Choroid plexus epithelial cell (primary cell): Measurements from ENCODE around the gene AP4S1.
"Not testable (repeated sequence)": the region's sequence is repeated elsewhere in the genome, so short reads cannot be mapped to it uniquely, and the experiment has no call there.

Source experiments
- DNase-seq: peaks from one replicate; pipeline ENCODE4 v3.0.0-alpha.2; 2010; ENCODE audit warnings: low read depth
- H3K4me3 ChIP-seq: 2 replicates; pipeline ENCODE4 v1.5.1; 2011; ENCODE audit warnings: low read depth, mild to moderate bottlenecking, control low read depth, low read length, moderate library complexity
- CTCF ChIP-seq: conservative IDR thresholded peaks from 2 replicates; pipeline ENCODE4 v1.5.1; 2011; ENCODE audit warnings: low read depth, mild to moderate bottlenecking, control low read depth, inconsistent platforms, low read length, moderate library complexity

AP4S1 gene

GRCh38 chr14:31085027-31085426 lies 59.6 kb downstream of the AP4S1 start:
- DNase-seq, result no peak
- H3K4me3 ChIP-seq, result no peak overlapping the region
- TF ChIP-seq CTCF, result no peak

- not testable (repeated sequence) for H3K4me3 ChIP-seq, DNase-seq
Measured at GRCh38 chr14:31086466-31086865, 61.0 kb downstream of the AP4S1 start.

GRCh38 chr14:31090883-31091764 lies 65.7 kb downstream of the AP4S1 start:
- no peak for TF ChIP-seq CTCF
- H3K4me3 ChIP-seq, result no peak overlapping the region
- DNase-seq, result peak; percentile 96

GRCh38 chr14:31092160-31092708 lies 66.8 kb downstream of the AP4S1 start:
- no peak overlapping the region for H3K4me3 ChIP-seq
- DNase-seq, result no peak
- no peak for TF ChIP-seq CTCF

- H3K4me3 ChIP-seq, DNase-seq: not testable (repeated sequence)
Measured at GRCh38 chr14:31093884-31094839, 68.7 kb downstream of the AP4S1 start.

- H3K4me3 ChIP-seq, DNase-seq: not testable (repeated sequence)
Measured at GRCh38 chr14:31095817-31096216, 70.4 kb downstream of the AP4S1 start.

GRCh38 chr14:31096255-31096654 lies 70.8 kb downstream of the AP4S1 start:
- H3K4me3 ChIP-seq, result no peak overlapping the region
- TF ChIP-seq CTCF, result no peak
- peak; percentile 69 for DNase-seq

- no peak for TF ChIP-seq CTCF
- H3K4me3 ChIP-seq, result no peak overlapping the region
- no peak for DNase-seq
Measured at GRCh38 chr14:31097081-31097480, 71.6 kb downstream of the AP4S1 start.
